Mesenteric fat pad (tissue), 1 donor: ENCODE results near the gene SLC30A9. TPM values are rescaled to one million over a fixed set of nuclear protein-coding genes. Genes with fewer than 3 reads are reported as not detected.

Experiments used
- DNase-seq: peaks from one replicate; pipeline ENCODE4 v3.0.0-alpha.2; 2020; ENCODE audit warnings: low spot score
- total RNA-seq: library from RNA; stranded (reverse); fragmentation: NEBNext Ultra II Directional; extraction: Animal tissue kit (Norgen Biotek cat#: 25700); gene quantifications from one replicate; pipeline ENCODE4 v1.2.1, GENCODE V29; 2021
- donor health status: DM: yes; HTN: yes; CAD: no.

The SLC30A9 gene
- total RNA-seq, 1 donor from 2014 or later = 31.5 TPM

DNA sequence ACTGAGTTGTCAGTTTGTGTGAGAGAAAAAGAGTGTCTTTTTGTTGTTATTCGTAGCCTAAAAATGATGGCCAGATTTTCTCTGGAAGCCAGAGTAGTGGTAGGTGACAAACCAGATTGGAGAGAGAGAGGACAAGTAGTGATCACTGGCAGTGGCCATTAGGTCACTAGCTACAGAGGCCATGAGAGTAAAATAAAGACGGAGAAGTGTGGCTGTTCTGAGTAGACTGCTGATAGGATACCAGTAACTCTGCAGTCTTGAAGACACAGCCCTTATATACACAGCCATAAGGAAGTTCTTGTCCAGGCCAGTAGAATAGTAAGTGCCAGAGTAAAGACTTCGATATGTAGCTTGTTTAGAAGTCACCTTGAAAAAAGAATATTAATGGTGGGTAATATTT lies 7.7 kb downstream of the SLC30A9 start:
- no peak for DNase-seq

- no peak for DNase-seq
These were observed 9.0 kb downstream of the SLC30A9 start for GRCh38 chr4:41999321-41999720.

- no peak for DNase-seq
These were observed 17.9 kb downstream of the SLC30A9 start for GRCh38 chr4:42008011-42008786.

- no peak for DNase-seq
These were observed 25.1 kb downstream of the SLC30A9 start for GRCh38 chr4:42015438-42015837.

DNA sequence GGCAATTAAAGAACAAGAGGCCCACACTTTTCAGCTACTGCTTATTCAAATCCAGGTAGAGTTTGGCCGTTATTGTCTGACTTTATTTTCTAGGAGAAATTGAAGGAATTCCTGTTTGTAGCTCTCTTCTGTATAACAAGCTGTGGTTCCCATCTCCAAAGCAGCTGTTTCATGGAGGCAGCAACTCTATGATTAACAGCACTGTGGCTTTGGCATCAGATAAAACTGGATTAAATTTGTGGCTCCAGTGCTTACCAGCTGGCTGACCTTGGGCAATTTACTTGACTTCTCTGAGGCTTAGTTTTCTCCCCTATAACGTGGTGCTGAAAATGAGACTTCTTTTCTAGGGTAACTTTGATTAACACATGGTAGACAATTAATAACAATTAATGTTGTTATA lies 28.1 kb downstream of the SLC30A9 start:
- no peak for DNase-seq

GRCh38 chr4:42048394-42048793 lies 58.1 kb downstream of the SLC30A9 start:
- no peak for DNase-seq

DNA sequence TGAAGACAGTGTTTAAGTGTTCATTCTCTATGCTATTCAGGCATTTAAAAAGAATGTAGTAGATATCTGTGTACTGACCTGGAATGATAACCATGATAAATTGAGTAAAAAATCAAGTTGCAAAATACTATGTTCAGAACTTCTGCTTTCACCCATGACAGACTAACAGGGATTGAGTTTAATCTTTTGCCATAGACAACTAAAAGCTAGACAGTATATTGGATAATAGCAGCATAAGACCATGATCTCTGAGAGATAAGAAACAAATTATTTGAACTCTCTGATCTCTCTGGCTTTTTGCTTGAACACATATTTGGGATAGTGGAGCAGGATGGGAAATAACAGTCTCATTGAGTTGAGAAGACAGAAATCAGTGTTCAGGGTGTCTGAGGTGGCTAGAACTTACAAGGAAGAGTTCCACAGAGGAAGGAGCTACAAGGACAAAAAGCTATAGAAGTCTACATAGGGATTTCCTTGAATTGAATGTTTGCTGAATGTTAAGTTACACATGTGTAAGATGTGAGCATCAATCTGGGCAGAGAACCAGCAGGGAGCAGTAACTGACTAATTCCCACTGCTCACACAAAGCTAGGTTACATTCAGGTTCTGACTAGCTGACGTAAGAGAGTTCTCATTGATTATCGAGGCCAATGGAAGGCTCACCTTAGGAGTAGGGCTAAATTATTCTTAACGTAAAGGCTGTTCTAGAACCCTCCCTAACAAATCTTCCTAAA lies 60.4 kb downstream of the SLC30A9 start:
- no peak for DNase-seq

DNA sequence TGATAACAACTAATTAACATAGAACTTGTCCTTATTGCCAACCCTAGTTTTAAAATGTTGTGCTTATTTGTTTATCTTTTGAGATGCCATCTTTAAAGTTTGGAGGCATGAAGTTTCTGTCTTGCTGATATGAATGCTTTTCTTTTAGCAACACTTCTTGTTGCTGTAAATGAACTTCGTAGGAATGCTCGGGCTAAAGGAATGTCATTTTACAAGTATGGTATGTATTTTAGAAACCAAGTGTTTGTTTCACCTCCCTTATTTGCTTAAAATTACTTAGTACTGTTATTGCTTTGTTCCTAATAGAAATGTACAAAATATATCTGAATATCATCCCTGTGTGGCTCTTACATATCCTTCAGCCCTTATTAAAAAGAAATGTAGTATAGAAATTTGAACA lies 76.1 kb downstream of the SLC30A9 start:
- DNase-seq = no peak

DNA sequence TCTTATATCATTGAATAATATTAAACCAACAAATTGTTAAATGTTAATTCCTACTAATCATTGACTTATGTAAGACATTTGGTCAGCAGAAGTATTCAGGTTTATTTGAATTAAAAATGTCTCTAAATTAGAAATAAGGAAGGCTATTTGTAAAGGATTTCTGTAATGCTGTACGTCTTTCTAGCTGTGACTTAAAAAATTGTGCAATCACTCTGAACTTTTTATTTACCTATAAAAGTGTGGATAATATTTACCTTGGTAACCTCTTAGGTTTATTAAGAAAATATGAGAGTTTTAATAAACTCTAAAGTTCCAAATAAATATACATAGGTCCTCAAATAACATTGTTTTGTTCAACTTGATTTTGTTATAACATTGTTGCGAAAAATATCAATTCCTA lies 76.9 kb downstream of the SLC30A9 start:
- no peak for DNase-seq

- DNase-seq = no peak
These were observed 80.1 kb downstream of the SLC30A9 start for GRCh38 chr4:42070463-42070862.

- DNase-seq = no peak
These were observed 84.0 kb downstream of the SLC30A9 start for GRCh38 chr4:42074294-42074693.

GRCh38 chr4:42078184-42078801 lies 88.0 kb downstream of the SLC30A9 start:
- no peak for DNase-seq

GRCh38 chr4:42080306-42080705 lies 90.0 kb downstream of the SLC30A9 start:
- DNase-seq = no peak

- no peak for DNase-seq
These were observed 93.5 kb downstream of the SLC30A9 start for GRCh38 chr4:42083816-42084215.

DNA sequence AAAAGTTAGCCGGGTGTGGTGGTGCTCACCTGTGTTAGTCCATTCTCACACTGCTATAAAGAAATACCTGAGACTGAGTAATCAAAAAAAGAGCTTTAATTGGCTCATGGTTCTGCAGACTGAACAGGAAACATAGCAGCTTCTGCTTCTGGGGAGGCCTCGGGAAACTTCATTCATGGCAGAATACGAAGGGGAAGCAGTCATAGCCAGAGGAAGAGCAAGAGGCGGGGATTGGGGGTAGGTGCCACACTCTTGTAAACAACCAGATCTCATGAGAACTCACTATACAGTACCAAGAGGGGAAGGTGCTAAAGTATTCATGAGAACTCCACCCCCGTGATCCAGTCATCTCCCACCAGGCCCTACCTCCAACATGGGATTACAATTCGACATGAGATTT lies 98.1 kb downstream of the SLC30A9 start:
- no peak for DNase-seq

DNA sequence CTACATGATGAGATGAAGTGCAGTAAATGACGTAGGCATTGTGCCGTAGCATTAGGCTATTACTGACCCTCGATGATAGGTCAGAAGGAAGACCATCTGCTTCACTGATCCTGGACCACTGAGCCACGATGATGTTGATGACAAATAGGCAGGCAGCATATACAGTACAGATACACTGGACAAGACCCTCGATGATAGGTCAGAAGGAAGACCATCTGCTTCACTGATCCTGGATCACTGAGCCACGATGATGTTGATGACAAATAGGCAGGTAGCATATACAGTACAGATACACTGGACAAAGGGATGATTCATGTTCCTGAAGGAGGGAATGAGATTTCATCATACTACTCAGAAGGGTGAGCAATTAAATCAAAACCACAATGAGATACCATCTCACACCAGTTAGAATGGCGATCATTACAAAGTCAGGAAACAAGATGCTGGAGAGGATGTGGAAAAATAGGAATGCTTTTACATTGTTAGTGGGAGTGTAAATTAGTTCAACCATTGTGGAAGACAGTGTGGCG lies 111.2 kb downstream of the SLC30A9 start:
- no peak for DNase-seq

DNA sequence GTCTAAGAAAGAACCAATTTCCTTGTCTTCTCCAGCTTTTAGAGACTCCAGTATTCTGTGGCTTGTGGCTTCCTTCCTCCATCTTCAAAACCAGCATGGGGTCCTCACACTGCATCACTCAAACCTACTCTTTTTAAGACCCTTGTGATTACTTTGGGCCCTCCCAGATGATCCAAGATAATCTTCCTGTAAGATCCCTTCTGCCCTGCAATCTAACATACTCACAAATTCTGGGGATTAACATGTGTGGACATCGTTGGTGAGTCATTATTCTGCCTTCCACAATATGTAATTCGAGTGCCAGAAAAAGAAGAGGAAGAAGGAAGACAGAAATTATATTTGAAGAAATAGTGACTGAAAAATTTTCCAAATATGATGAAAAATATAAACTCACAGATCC lies 114.2 kb downstream of the SLC30A9 start:
- DNase-seq = no peak

DNA sequence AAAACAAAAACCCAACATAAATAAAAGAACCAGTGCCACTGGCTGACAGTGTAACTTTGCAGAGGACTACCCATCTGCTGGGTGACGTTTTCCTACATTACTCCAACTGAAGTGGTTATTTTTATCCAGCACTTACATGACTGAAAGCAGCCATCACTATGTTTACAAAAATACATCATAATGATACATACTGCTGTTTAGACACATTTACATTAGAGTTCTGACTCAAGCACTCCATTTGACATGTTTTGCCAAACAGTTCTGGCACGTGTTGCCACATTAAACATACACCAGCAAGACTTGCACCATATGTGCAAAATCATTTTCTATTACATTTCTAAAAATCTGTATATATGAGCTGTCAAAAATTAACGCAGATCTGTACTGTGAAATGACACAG lies 122.5 kb downstream of the SLC30A9 start:
- DNase-seq = no peak

GRCh38 chr4:42119886-42120285 lies 129.6 kb downstream of the SLC30A9 start:
- no peak for DNase-seq

- DNase-seq = no peak
These were observed 131.9 kb downstream of the SLC30A9 start for GRCh38 chr4:42122237-42122636.

DNA sequence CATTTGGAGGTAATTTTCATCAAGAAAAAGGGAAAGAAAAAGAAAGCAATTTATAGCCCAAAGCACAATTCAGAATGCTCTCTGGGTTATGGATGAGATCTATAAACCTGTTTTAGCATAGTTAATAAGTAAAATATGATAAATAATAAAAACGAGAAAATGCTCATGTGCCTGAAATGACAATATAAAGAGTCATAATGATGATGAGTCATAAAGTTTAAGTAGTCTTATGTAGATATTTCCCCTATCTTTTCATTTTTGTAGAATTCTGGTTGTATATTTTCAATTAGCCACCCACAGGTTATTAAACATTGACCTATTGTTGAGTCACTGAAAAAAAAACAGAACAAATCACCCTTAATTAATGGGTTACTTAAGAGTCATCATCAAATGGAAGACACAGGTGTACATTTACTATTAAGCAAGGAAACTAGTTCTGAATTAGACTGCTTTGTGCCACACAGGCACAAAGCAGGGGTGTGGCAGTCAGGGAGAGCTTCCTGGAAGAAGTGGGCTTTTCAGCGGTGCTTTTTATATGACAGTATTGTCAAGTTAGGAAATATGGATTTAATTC lies 132.8 kb downstream of the SLC30A9 start:
- DNase-seq = no peak

DNA sequence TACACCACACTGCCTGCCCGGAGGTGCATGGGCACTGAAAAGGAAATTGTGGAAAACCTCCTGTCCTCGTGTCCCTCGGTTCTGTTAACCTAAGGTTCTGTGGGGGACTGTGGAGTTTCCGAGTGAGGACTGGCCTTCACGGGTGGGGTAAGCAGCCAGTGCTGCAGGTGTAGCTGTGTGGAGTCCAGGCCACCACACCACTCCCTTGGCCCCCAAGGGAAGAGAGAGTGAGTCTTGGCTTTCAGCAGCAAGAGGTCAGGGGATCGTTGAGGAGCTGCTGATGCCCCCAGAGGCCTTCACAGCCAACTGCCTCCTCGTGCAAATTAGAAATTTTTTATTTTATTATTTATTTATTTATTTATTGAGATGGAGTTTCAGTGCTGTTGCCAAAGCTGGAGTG lies 141.8 kb downstream of the SLC30A9 start:
- DNase-seq = no peak
